Tibial nerve (tissue), 4 donors: Measurements from ENCODE around the gene MDH1B. TPM values are rescaled to one million over a fixed set of nuclear protein-coding genes. Genes with fewer than 3 reads are reported as not detected.
"Not testable (repeated sequence)": the region's sequence is repeated elsewhere in the genome, so short reads cannot be mapped to it uniquely, and the experiment has no call there.

ENCODE experiments used
- DNase-seq, 2 donors: peaks; one replicate each; pipeline ENCODE4 v3.0.0-alpha.2; 2019; ENCODE audit warnings: low spot score in 2 of 2
- H3K27ac ChIP-seq, 4 donors: fragments of 200-600 bp; sonication (generic) in 3 of 4; one replicate each; pipeline ENCODE4 v1.5.1; 2017 to 2019; ENCODE audit warnings: mild to moderate bottlenecking in 1 of 4
- H3K27me3 ChIP-seq, 2 donors: fragments of 200-600 bp; sonication (generic) in 1 of 2; one replicate each; pipeline versions ENCODE4 v1.5.1 to v1.6.0; 2017 to 2019
- H3K36me3 ChIP-seq, 3 donors: fragments of 200-600 bp; sonication (generic); one replicate each; pipeline ENCODE4 v1.5.1; 2018 to 2019
- H3K4me1 ChIP-seq, 4 donors: fragments of 200-600 bp; sonication (generic) in 3 of 4; one replicate each; pipeline ENCODE4 v1.5.1; 2017 to 2019
- H3K4me3 ChIP-seq, 4 donors: fragments of 200-600 bp; sonication (generic) in 3 of 4; one replicate each; pipeline ENCODE4 v1.5.1; 2017 to 2019; ENCODE audit warnings: mild to moderate bottlenecking in 1 of 4, moderate library complexity in 1 of 4
- H3K9me3 ChIP-seq, 4 donors: fragments of 200-600 bp; sonication (generic) in 3 of 4; one replicate each; pipeline ENCODE4 v1.5.1; 2017 to 2019
- EP300 ChIP-seq, 2 donors: sonication (generic); formaldehyde crosslinking; IDR thresholded peaks; one replicate each; pipeline ENCODE4 v1.6.1; 2017; ENCODE audit warnings: antibody characterized with exemption in 2 of 2, mild to moderate bottlenecking in 1 of 2
- POLR2A ChIP-seq, 2 donors: fragments of 450-650 bp; IDR thresholded peaks; one replicate each; pipeline ENCODE4 v1.6.1; 2017; ENCODE audit warnings: antibody characterized with exemption in 2 of 2, mild to moderate bottlenecking in 2 of 2, moderate library complexity in 2 of 2
- WGBS, 2 donors: methylation state at CpG; one replicate each; pipeline ENCODE4 v1.1.5; 2018; 5-methylcytosine and 5-hydroxymethylcytosine counted together
- total RNA-seq, 4 donors: library from RNA; depleted of rRNA; stranded (reverse); fragments of >200 nt; gene quantifications; one replicate each; pipeline ENCODE4 v1.1.0, GENCODE V29; 2016
- TF ChIP-seq, protein P1 (sequence below), 5 experiments: fragments of 200-600 bp in 3 of 5; fragments of 450-650 bp in 2 of 5; sonication (generic) in 3 of 5; IDR thresholded peaks; one replicate each; pipeline ENCODE4 v1.5.1; 2016 to 2019; ENCODE audit warnings: antibody characterized with exemption in 5 of 5, mild to moderate bottlenecking in 3 of 5, moderate library complexity in 2 of 5

MDH1B gene
- total RNA-seq, 4 donors from 2014 or later = 0.63 to 2.4 (median 1.5) TPM; not detected in 1

DNA sequence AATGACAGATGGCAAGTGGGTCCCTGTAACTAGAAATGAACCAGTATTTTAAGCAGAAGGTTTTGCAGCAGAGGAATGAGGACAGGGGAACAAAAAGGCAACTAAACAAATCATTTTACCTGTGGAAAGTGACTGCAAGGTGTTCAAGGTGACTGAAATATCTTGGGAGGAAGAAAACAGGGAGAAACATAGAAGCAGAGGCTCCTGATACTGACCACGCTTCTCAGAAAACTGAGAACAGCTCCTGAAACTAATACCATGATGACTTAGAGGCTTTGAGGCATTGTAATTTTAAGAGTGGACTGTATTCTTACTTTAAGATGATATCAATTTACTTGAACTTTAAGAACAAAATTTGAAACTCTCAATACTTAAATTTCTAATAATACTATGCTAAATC is 46.8 kb downstream of the MDH1B start, which contains the start of gene DYTN:
TSS of gene DYTN (minus strand) at position 101 of the 400 bp plus-strand sequence. CDS start 117 bp downstream, outside the sequence.
- no peak within 1 kb of the TSS for H3K4me3 ChIP-seq
- no peaks in the 10 kb centered on the region for H3K27me3 ChIP-seq
- no peak for TF ChIP-seq EP300 (IDR thresholded peaks at IDR 0.05)
- no peak within 1 kb of the TSS for H3K27ac ChIP-seq
- DNase-seq = no peak
- WGBS, 2 donors = 60 to 74% methylated on average over 1 of the region's 1 CpG
- no peaks in the 10 kb centered on the region for H3K4me1 ChIP-seq
- no peaks in the 10 kb centered on the region for H3K9me3 ChIP-seq
- no peaks in the 10 kb centered on the region for H3K36me3 ChIP-seq

DNA sequence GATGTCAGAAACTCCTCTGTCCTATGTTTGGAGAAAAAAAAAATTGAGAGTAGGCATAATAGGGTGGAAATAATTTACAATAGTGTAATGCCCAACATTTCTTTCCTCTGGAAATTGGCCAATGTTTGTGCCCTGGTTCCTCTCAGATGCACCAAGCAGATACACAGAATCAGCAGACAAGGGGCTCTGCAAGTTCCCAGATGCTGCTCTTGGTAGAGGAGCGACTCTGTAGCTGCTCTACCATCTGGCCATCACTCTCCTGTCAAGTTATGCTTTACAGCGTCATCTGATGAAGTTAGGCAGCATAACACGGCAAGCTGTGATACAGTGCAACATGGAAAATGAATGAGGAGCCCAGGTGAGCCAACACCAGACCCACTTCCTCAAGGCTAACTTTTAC is 48.5 kb downstream of the MDH1B start:
- H3K4me3 ChIP-seq = no peak overlapping the region
- no peaks in the 10 kb centered on the region for H3K9me3 ChIP-seq
- H3K27ac ChIP-seq = no peak overlapping the region
- no peaks in the 10 kb centered on the region for H3K36me3 ChIP-seq
- no peak for TF ChIP-seq POLR2A (IDR thresholded peaks at IDR 0.05)
- TF ChIP-seq EP300 (IDR thresholded peaks at IDR 0.05) = no peak
- TF ChIP-seq, protein P1, sequence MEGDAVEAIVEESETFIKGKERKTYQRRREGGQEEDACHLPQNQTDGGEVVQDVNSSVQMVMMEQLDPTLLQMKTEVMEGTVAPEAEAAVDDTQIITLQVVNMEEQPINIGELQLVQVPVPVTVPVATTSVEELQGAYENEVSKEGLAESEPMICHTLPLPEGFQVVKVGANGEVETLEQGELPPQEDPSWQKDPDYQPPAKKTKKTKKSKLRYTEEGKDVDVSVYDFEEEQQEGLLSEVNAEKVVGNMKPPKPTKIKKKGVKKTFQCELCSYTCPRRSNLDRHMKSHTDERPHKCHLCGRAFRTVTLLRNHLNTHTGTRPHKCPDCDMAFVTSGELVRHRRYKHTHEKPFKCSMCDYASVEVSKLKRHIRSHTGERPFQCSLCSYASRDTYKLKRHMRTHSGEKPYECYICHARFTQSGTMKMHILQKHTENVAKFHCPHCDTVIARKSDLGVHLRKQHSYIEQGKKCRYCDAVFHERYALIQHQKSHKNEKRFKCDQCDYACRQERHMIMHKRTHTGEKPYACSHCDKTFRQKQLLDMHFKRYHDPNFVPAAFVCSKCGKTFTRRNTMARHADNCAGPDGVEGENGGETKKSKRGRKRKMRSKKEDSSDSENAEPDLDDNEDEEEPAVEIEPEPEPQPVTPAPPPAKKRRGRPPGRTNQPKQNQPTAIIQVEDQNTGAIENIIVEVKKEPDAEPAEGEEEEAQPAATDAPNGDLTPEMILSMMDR (IDR thresholded peaks at IDR 0.05) = no peak
- DNase-seq = no peak
- H3K27me3 ChIP-seq = no peaks in the 10 kb centered on the region
- WGBS, 2 donors = 79 to 85% methylated on average over 3 of the region's 3 CpGs
- no peaks in the 10 kb centered on the region for H3K4me1 ChIP-seq

DNA sequence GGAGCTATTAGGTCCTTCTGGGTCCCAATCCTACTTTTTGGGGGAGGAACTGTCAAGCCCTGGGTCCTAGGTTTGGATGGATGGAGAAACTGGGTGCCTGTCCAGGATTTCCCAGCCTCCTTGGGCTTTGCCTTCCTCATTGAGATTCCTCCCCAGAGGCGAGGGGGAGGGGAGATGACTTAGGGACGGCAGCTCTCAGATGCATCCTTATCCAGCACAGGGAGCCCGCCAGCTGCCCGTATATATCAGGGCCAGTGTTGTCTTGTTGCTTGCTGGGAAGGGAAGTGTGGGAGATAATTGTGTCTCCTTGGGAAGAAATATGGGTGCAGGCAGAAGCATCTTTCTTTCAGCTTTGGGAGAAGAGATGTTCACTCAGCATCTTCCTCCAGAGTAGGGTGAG is 49.9 kb downstream of the MDH1B start:
- not testable (repeated sequence) for H3K4me1 ChIP-seq, H3K36me3 ChIP-seq, H3K9me3 ChIP-seq, DNase-seq, H3K4me3 ChIP-seq, H3K27ac ChIP-seq, H3K27me3 ChIP-seq
- 37 to 42% methylated on average over 4 of the region's 4 CpGs for WGBS, 2 donors

DNA sequence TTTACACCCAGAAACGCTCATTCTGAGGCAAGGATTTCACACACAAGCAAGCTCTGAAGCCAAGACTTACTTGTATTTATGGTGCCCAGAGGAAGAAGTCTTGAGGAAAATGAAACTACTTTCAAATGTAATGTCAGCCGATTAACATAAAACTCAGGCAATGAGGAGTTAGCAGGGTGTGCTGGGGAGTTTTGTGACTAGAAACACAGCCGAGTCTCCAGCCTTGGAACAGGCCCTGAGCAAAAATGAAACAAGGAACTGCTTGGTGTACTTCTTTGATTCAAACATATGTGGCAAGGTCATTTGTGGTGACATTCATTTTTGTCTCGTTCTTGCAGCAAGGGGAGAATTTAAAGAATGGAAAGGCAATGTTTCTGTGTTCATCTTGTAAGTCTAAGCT is 51.4 kb downstream of the MDH1B start:
- no peaks in the 10 kb centered on the region for H3K4me1 ChIP-seq
- H3K27ac ChIP-seq = no peak overlapping the region
- TF ChIP-seq POLR2A (IDR thresholded peaks at IDR 0.05) (no peak), EP300 (IDR thresholded peaks at IDR 0.05) (no peak)
- TF ChIP-seq, protein P1 (IDR thresholded peaks at IDR 0.05) = no peak
- WGBS, 2 donors = 51 to 62% methylated on average over 4 of the region's 4 CpGs
- DNase-seq = no peak
- no peak overlapping the region for H3K4me3 ChIP-seq
- H3K36me3 ChIP-seq = no peaks in the 10 kb centered on the region
- H3K27me3 ChIP-seq = no peaks in the 10 kb centered on the region
- no peaks in the 10 kb centered on the region for H3K9me3 ChIP-seq

DNA sequence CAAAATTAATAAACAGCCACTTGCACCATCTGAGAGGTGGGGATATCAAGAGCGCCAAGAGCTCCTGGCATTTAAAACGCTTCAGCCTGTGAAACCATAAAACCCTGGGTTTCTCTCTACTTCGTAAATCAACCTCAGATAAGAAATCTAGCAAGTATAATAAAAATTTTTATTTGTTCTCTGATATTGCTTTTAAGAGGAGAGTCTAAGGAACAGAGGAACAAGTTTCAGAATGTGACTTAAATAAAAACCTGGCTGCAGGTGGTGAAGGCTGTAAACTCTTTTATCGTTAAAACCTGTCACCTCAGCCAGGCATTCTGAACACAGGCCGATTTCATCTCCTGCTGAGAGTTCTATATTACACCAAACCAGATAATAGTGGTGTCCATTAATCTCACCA is 56.8 kb downstream of the MDH1B start:
- Histone ChIP-seq H3K27ac (no peak overlapping the region), H3K9me3 (no peaks in the 10 kb centered on the region), H3K36me3 (no peaks in the 10 kb centered on the region), H3K4me1 (no peaks in the 10 kb centered on the region), H3K4me3 (no peak overlapping the region), H3K27me3 (no peaks in the 10 kb centered on the region)
- no peak for DNase-seq
- TF ChIP-seq EP300 (IDR thresholded peaks at IDR 0.05) = no peak
- no peak for TF ChIP-seq POLR2A (IDR thresholded peaks at IDR 0.05)
- WGBS, 2 donors = 53 to 56% methylated on average over 5 of the region's 5 CpGs

DNA sequence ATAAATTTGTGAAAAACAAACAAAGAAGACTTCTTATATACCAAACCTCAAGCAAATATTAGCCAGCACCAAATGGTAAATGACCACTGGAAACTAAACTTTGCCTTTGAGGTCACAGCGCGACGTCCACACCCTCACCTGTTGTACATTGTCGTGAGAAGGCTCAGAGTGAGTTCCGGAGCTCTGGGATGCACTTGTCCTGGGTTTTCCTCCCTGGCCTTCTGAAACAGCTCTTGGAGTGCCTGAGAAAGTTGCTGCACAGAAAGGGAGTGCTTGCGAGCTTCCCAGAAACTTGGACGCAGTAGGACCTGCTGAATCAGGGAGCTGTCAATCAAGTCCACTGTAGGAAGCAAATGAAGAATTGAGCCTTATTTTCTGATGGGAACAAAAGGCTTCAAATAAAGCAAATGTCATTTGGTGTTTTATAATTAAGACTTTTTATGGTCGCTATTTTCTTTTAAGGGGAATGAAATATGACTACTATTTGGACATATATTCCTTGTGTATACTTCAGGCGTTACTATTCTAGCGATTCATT is 57.9 kb downstream of the MDH1B start:
- no peaks in the 10 kb centered on the region for H3K9me3 ChIP-seq

More for the DNA sequence above, 57.9 kb downstream of the MDH1B start:
- no peak for DNase-seq
- Histone ChIP-seq H3K36me3 (no peaks in the 10 kb centered on the region), H3K4me1 (no peaks in the 10 kb centered on the region), H3K27ac (no peak overlapping the region), H3K27me3 (no peaks in the 10 kb centered on the region), H3K4me3 (no peak overlapping the region)
- no peak for TF ChIP-seq EP300 (IDR thresholded peaks at IDR 0.05)
- TF ChIP-seq, protein P1 (IDR thresholded peaks at IDR 0.05) = no peak
- TF ChIP-seq POLR2A (IDR thresholded peaks at IDR 0.05) = no peak
- 70 to 77% methylated on average over 10 of the region's 10 CpGs for WGBS, 2 donors
